MM.1S (cell line): ENCODE data around the gene TWIST1.

ENCODE experiments used
- CTCF ChIP-seq: fragments of 300-600 bp; sonication (generic); IDR thresholded peaks from 2 replicates; pipeline ENCODE4 v1.5.1; 2016; ENCODE audit warnings: antibody characterized with exemption, low read length, mixed read lengths
- EZH2phosphoT487 ChIP-seq: fragments of 300-600 bp; sonication (generic); IDR thresholded peaks from 2 replicates; pipeline ENCODE4 v1.6.1; 2018; ENCODE audit warnings: antibody characterized with exemption, low read length

- no peak for TF ChIP-seq CTCF
- no peak for TF ChIP-seq EZH2phosphoT487
Measured at GRCh38 chr7:19089378-19089777, 28.1 kb downstream of the TWIST1 start.
